DOHH2 (cell line): ENCODE measurements around the gene CFAP73.

Experiments used
- EZH2phosphoT487 ChIP-seq: fragments of 200-600 bp; sonication (generic); IDR thresholded peaks from 2 replicates; pipeline ENCODE4 v1.6.1; 2017; ENCODE audit warnings: borderline replicate concordance, mild to moderate bottlenecking, antibody characterized with exemption, low read length, moderate library complexity, mixed read lengths
- TF ChIP-seq, protein P1 (sequence below): fragments of 200-600 bp; sonication (generic); IDR thresholded peaks from one replicate; pipeline ENCODE4 v1.5.1; 2014; ENCODE audit warnings: antibody characterized with exemption, mild to moderate bottlenecking, low read depth, low read length; ENCODE audit not compliant: poor library complexity, severe bottlenecking

DNA sequence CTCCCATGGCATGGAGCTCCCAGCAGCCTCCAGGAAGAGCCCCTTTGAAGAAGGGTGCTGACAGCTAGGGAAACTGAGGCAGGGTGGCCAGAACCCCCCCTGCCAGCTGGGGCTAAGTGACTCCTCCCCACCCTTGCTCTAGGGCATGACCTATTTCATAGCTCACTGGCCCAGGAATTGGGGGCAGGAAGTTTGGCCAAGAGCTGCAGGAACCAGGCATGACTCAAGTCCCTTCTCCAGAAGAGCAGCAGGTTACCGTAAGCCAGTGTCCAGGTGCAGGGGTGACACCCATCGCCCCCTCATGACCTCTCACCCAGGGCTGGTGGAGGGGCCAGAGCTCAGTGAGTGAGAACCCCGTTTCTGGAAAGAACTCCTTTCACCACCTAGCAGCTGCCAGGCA lies 15.9 kb upstream of the CFAP73 start:
- TF ChIP-seq, protein P1, sequence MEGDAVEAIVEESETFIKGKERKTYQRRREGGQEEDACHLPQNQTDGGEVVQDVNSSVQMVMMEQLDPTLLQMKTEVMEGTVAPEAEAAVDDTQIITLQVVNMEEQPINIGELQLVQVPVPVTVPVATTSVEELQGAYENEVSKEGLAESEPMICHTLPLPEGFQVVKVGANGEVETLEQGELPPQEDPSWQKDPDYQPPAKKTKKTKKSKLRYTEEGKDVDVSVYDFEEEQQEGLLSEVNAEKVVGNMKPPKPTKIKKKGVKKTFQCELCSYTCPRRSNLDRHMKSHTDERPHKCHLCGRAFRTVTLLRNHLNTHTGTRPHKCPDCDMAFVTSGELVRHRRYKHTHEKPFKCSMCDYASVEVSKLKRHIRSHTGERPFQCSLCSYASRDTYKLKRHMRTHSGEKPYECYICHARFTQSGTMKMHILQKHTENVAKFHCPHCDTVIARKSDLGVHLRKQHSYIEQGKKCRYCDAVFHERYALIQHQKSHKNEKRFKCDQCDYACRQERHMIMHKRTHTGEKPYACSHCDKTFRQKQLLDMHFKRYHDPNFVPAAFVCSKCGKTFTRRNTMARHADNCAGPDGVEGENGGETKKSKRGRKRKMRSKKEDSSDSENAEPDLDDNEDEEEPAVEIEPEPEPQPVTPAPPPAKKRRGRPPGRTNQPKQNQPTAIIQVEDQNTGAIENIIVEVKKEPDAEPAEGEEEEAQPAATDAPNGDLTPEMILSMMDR: no peak
- TF ChIP-seq EZH2phosphoT487: no peak
